ENCODE data around the gene PIGL.

- TF ChIP-seq POLR2A (IDR thresholded peaks at IDR 0.05) = no peak
- TF ChIP-seq, protein P1, sequence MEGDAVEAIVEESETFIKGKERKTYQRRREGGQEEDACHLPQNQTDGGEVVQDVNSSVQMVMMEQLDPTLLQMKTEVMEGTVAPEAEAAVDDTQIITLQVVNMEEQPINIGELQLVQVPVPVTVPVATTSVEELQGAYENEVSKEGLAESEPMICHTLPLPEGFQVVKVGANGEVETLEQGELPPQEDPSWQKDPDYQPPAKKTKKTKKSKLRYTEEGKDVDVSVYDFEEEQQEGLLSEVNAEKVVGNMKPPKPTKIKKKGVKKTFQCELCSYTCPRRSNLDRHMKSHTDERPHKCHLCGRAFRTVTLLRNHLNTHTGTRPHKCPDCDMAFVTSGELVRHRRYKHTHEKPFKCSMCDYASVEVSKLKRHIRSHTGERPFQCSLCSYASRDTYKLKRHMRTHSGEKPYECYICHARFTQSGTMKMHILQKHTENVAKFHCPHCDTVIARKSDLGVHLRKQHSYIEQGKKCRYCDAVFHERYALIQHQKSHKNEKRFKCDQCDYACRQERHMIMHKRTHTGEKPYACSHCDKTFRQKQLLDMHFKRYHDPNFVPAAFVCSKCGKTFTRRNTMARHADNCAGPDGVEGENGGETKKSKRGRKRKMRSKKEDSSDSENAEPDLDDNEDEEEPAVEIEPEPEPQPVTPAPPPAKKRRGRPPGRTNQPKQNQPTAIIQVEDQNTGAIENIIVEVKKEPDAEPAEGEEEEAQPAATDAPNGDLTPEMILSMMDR (IDR thresholded peaks at IDR 0.05) = no peak
Measured at GRCh38 chr17:16293931-16294330, 76.9 kb downstream of the PIGL start.
